Activated naive CD8-positive, alpha-beta T cell treated with anti-CD3 and anti-CD28 coated beads, Interleukin-2, amount 50 U/mL, for 24 hours (primary cell): Measurements from ENCODE around the gene PPP1R9A.

Experiments used
- ATAC-seq: fragments of 150-1000 bp; cut with Tn5 transposase; one replicate; pipeline ENCODE4 v1.10.0; 2021
- DNase-seq: peaks from one replicate; pipeline ENCODE4 v3.0.0; 2021
- H3K27ac Mint-ChIP-seq: one replicate; pipeline ENCODE4 v1.8.0; 2021; ENCODE audit warnings: mild to moderate bottlenecking, mixed read lengths
- H3K27me3 Mint-ChIP-seq: one replicate; pipeline ENCODE4 v1.8.0; 2021; ENCODE audit warnings: mixed read lengths
- H3K36me3 Mint-ChIP-seq: one replicate; pipeline ENCODE4 v1.8.0; 2021; ENCODE audit warnings: low read depth, mixed read lengths
- H3K4me1 Mint-ChIP-seq: one replicate; pipeline ENCODE4 v1.8.0; 2021; ENCODE audit warnings: mixed read lengths
- H3K4me3 Mint-ChIP-seq: one replicate; pipeline ENCODE4 v1.8.0; 2021; ENCODE audit warnings: mild to moderate bottlenecking, moderate library complexity, mixed read lengths
- H3K9me3 Mint-ChIP-seq: one replicate; pipeline ENCODE4 v1.8.0; 2021; ENCODE audit warnings: mixed read lengths

Gene PPP1R9A

GRCh38 chr7:95011995-95012394, 104.6 kb downstream of the PPP1R9A start:
- H3K9me3 Mint-ChIP-seq: no peaks in the 10 kb centered on the region
- ATAC-seq (no peak), DNase-seq (no peak)
- no peaks in the 10 kb centered on the region for H3K36me3 Mint-ChIP-seq
- no peaks in the 10 kb centered on the region for H3K4me1 Mint-ChIP-seq
- H3K27me3 Mint-ChIP-seq: no peaks in the 10 kb centered on the region
- H3K4me3 Mint-ChIP-seq: no peak overlapping the region
- no peak overlapping the region for H3K27ac Mint-ChIP-seq

GRCh38 chr7:95018021-95018420, 110.6 kb downstream of the PPP1R9A start:
- Mint-ChIP-seq H3K36me3 (no peaks in the 10 kb centered on the region), H3K4me3 (no peak overlapping the region), H3K4me1 (no peaks in the 10 kb centered on the region), H3K9me3 (peaks cover 11% of the 10 kb centered on the region), H3K27ac (no peak overlapping the region), H3K27me3 (no peaks in the 10 kb centered on the region)
- no peak for ATAC-seq
- DNase-seq: no peak

GRCh38 chr7:95026018-95026417, 118.6 kb downstream of the PPP1R9A start:
- no peaks in the 10 kb centered on the region for H3K4me1 Mint-ChIP-seq

GRCh38 chr7:95026421-95027072, 119.2 kb downstream of the PPP1R9A start:
- Mint-ChIP-seq H3K9me3 (peaks cover 25% of the 10 kb centered on the region), H3K36me3 (no peaks in the 10 kb centered on the region), H3K27me3 (peaks cover 3% of the 10 kb centered on the region), H3K4me1 (no peaks in the 10 kb centered on the region), H3K27ac (no peak overlapping the region), H3K4me3 (no peak overlapping the region)
- no peak for ATAC-seq
- no peak for DNase-seq

More at GRCh38 chr7:95026018-95026417, 118.6 kb downstream of the PPP1R9A start:
- Mint-ChIP-seq H3K4me3 (no peak overlapping the region), H3K36me3 (no peaks in the 10 kb centered on the region), H3K27me3 (peaks cover 3% of the 10 kb centered on the region), H3K27ac (no peak overlapping the region), H3K9me3 (peaks cover 28% of the 10 kb centered on the region)
- DNase-seq: no peak
- no peak for ATAC-seq

GRCh38 chr7:95027234-95027872, 120.0 kb downstream of the PPP1R9A start:
- H3K27me3 Mint-ChIP-seq: peaks cover 3% of the 10 kb centered on the region
- no peak overlapping the region for H3K27ac Mint-ChIP-seq
- H3K9me3 Mint-ChIP-seq: peaks cover 20% of the 10 kb centered on the region
- H3K4me1 Mint-ChIP-seq: no peaks in the 10 kb centered on the region
- no peak for DNase-seq
- no peak for ATAC-seq
- no peaks in the 10 kb centered on the region for H3K36me3 Mint-ChIP-seq
- no peak overlapping the region for H3K4me3 Mint-ChIP-seq

GRCh38 chr7:95028683-95029082, 121.3 kb downstream of the PPP1R9A start:
- no peaks in the 10 kb centered on the region for H3K4me1 Mint-ChIP-seq
- peaks cover 6% of the 10 kb centered on the region for H3K27me3 Mint-ChIP-seq
- H3K36me3 Mint-ChIP-seq: no peaks in the 10 kb centered on the region
- DNase-seq (no peak), ATAC-seq (no peak)
- H3K27ac Mint-ChIP-seq: no peak overlapping the region
- no peak overlapping the region for H3K4me3 Mint-ChIP-seq
- peaks cover 18% of the 10 kb centered on the region for H3K9me3 Mint-ChIP-seq

- no peak overlapping the region for H3K4me3 Mint-ChIP-seq
- DNase-seq (no peak), ATAC-seq (no peak)
- H3K27me3 Mint-ChIP-seq: peaks cover 3% of the 10 kb centered on the region
- H3K36me3 Mint-ChIP-seq: no peaks in the 10 kb centered on the region
- no peaks in the 10 kb centered on the region for H3K4me1 Mint-ChIP-seq
- no peak overlapping the region for H3K27ac Mint-ChIP-seq
- H3K9me3 Mint-ChIP-seq: no peaks in the 10 kb centered on the region
Observed at GRCh38 chr7:95035295-95035694, 127.9 kb downstream of the PPP1R9A start.

- H3K9me3 Mint-ChIP-seq: no peaks in the 10 kb centered on the region
- H3K4me3 Mint-ChIP-seq: no peak overlapping the region
- no peaks in the 10 kb centered on the region for H3K36me3 Mint-ChIP-seq
- no peak overlapping the region for H3K27ac Mint-ChIP-seq
- H3K4me1 Mint-ChIP-seq: no peaks in the 10 kb centered on the region
- no peaks in the 10 kb centered on the region for H3K27me3 Mint-ChIP-seq
- ATAC-seq (no peak), DNase-seq (no peak)
Observed at GRCh38 chr7:95041031-95041430, 133.6 kb downstream of the PPP1R9A start.

GRCh38 chr7:95045236-95045923, 138.0 kb downstream of the PPP1R9A start:
- no peak for DNase-seq

GRCh38 chr7:95046494-95047240, 139.3 kb downstream of the PPP1R9A start:
- Mint-ChIP-seq H3K27ac (no peak overlapping the region), H3K36me3 (no peaks in the 10 kb centered on the region), H3K4me1 (no peaks in the 10 kb centered on the region), H3K27me3 (no peaks in the 10 kb centered on the region), H3K9me3 (no peaks in the 10 kb centered on the region), H3K4me3 (no peak overlapping the region)
- DNase-seq (no peak), ATAC-seq (no peak)

More at GRCh38 chr7:95045236-95045923, 138.0 kb downstream of the PPP1R9A start:
- H3K9me3 Mint-ChIP-seq: no peaks in the 10 kb centered on the region
- H3K4me3 Mint-ChIP-seq: no peak overlapping the region
- no peaks in the 10 kb centered on the region for H3K4me1 Mint-ChIP-seq
- H3K27me3 Mint-ChIP-seq: no peaks in the 10 kb centered on the region
- no peaks in the 10 kb centered on the region for H3K36me3 Mint-ChIP-seq
- no peak overlapping the region for H3K27ac Mint-ChIP-seq
- no peak for ATAC-seq

- H3K4me3 Mint-ChIP-seq: no peak overlapping the region
- no peak for DNase-seq
- H3K27ac Mint-ChIP-seq: no peak overlapping the region
- H3K27me3 Mint-ChIP-seq: no peaks in the 10 kb centered on the region
- no peaks in the 10 kb centered on the region for H3K36me3 Mint-ChIP-seq
- no peak for ATAC-seq
- no peaks in the 10 kb centered on the region for H3K9me3 Mint-ChIP-seq
- no peaks in the 10 kb centered on the region for H3K4me1 Mint-ChIP-seq
Observed at GRCh38 chr7:95047291-95047690, 139.9 kb downstream of the PPP1R9A start.

GRCh38 chr7:95052566-95053094, 145.2 kb downstream of the PPP1R9A start:
- Mint-ChIP-seq H3K27me3 (no peaks in the 10 kb centered on the region), H3K4me3 (no peak overlapping the region), H3K27ac (no peak overlapping the region), H3K9me3 (no peaks in the 10 kb centered on the region), H3K4me1 (no peaks in the 10 kb centered on the region), H3K36me3 (no peaks in the 10 kb centered on the region)
- no peak for ATAC-seq
- no peak for DNase-seq

- Mint-ChIP-seq H3K27me3 (no peaks in the 10 kb centered on the region), H3K27ac (no peak overlapping the region), H3K9me3 (no peaks in the 10 kb centered on the region), H3K36me3 (no peaks in the 10 kb centered on the region), H3K4me1 (no peaks in the 10 kb centered on the region), H3K4me3 (no peak overlapping the region)
- ATAC-seq (no peak), DNase-seq (no peak)
Observed at GRCh38 chr7:95054386-95054785, 147.0 kb downstream of the PPP1R9A start.

- H3K9me3 Mint-ChIP-seq: no peaks in the 10 kb centered on the region
- H3K27ac Mint-ChIP-seq: no peak overlapping the region
- no peaks in the 10 kb centered on the region for H3K4me1 Mint-ChIP-seq
- no peak for ATAC-seq
- H3K4me3 Mint-ChIP-seq: no peak overlapping the region
- no peaks in the 10 kb centered on the region for H3K27me3 Mint-ChIP-seq
- no peak for DNase-seq
- no peaks in the 10 kb centered on the region for H3K36me3 Mint-ChIP-seq
Observed at GRCh38 chr7:95055295-95055694, 147.9 kb downstream of the PPP1R9A start.
